Stimulated activated CD4-positive, alpha-beta T cell treated with anti-CD3 and anti-CD28 coated beads, Interleukin-4, amount 100 ng/mL, for 1 hour (primary cell): ENCODE data around the gene NCOA7.
"Not testable (repeated sequence)": the region's sequence is repeated elsewhere in the genome, so short reads cannot be mapped to it uniquely, and the experiment has no call there.

ENCODE experiments used
- DNase-seq: peaks from one replicate; pipeline ENCODE4 v3.0.0-alpha.2; 2020

The NCOA7 gene

DNA sequence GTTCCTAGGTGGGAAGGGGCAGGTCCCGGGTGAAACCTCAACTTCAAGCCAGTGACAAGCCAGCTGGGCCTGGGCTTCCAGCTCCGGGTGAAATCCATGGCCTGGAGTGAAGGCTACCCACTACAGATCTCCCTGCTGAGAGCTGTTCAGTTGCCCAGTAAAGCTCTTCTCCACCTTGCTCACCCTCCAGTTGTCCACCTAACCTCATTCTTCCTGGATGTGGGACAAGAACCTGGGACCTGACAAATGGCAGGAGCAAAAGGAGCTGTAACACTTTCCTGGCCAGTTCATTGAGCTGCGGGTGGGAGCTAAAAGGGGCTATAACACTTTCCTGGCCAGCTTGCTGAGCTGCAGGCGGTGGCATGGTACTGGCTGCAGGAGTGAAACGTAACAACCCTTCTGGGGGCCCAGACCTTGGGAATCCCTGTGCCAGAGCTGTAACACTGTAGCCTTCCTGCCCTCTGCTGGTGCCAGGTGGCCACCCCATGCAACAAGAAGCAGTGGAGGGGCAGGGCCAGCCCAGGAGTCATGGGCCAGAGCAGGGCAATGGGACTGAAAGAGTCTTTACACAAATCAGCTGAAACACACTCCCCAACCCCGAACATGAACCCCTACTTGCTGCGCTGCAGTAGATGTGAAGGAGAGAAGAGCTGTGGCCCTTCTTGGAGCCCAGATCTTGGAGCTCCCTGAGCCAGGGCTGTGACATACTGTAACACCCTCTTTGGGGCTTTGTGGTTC is 162.2 kb downstream of the NCOA7 start:
- peak; percentile 15 for DNase-seq

DNA sequence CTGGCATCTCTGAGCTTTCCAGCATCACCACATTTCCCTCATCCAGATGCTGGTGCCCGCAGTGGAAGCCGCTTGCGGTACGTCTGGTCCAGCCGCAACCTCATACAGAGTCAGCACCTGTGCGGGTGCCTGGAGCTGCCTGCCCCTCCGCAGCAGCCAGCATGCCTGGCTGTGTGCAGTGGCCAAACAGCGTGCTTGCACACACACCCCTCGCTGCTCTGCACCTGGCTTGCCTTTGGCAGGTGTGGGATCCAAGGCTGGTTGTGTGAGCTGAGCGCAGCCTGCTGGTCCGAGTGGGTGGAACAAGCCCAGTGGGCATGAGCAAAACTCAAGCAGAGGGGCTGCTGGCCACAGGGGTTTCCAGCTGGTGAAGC is 162.7 kb downstream of the NCOA7 start:
- DNase-seq, result no peak

DNA sequence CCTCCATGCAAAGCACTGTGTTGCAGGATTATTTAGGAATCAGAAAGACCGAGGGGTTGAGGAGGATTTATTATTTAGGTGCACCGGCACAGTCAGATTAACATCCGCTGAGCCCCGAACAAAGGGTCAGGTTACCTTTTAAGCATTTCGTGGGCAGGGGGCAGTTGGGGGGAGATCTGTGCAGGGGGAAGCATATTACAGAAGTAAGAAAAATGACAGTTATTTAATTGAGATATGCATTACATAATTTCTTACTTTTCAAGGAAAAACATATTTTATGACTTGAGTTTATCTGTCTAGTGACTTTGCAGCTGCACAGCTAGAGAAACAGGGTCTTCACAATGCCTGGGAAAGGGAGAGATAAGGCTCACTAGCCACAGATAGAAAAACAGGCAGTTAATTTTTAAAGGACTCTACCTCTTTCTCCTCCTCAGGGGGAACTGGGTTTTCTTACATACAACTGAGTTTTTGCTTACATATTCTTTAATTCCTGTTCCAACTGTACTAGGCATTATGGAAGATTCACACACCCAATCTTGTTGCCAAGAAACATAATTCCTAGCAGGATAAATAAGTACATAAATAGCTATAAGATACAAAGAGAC is 164.1 kb downstream of the NCOA7 start:
- no peak for DNase-seq

DNA sequence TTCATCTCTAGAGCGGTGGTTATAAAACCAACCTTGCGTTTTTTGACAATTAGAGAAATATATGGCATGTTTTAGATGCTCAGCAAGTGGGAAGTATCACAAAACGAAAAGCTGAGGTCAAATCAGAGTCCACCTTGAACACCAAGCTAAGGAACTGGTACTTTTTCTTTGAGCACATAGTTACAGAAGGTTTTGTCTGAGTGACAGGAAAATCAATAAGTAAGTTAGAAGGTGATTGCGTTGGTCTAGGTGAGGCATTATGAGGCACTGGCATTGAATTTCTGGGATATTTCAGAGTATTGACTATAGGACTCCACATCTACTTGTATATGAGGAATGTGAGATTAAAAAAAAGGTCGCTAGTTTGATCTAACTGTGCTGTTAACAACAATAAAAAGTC is 165.2 kb downstream of the NCOA7 start:
- DNase-seq, result no peak

- DNase-seq, result peak; percentile 100
Observed at GRCh38 chr6:125956506-125957390, 166.0 kb downstream of the NCOA7 start, which contains the start of gene HINT3. TSS of gene HINT3 (plus strand) at chr6:125956770. CDS start at chr6:125956978, 208 bp downstream.

GRCh38 chr6:125957391-125957693 is 166.6 kb downstream of the NCOA7 start:
- no peak for DNase-seq

DNA sequence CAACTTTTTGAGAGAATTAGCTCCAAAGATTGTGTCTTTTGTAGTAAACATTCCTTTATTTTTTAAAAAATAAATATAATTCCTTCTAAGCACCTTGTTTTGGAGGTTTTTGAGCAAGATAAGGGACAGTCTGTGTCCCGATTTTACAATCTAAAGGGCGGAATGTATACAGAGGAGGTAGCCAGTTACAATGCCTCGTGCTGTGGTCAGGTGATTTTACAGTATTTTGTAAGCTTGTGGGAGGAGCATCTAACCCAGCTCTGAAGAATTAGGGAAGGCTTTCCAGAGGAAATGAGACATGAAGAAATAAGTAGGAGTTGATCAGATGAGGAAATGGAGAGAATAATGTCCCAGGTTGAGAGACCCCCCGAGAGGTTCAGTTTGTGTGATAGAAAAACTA is 167.1 kb downstream of the NCOA7 start:
- no peak for DNase-seq

- DNase-seq, result no peak
Observed at GRCh38 chr6:125959041-125959440, 168.3 kb downstream of the NCOA7 start.

DNA sequence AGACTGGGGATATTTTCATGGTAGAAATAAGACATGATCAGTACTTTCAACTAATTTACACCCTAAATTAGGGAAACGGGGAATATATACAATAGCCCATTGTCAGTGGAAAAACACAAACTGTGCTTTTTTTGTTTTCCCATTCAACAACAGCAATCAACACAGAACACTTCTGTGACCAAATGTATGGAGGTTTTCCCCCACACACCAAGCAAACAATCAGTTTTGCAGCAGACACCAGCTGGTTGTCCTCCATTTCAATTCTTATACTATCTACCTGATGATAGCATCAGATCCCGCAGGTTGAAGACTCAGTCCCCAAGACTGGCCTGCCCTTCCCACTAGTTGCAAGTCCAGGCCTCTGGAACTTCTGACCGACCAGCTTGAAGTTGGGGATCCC is 170.4 kb downstream of the NCOA7 start:
- DNase-seq, result no peak

- DNase-seq, result no peak
Observed at GRCh38 chr6:125962900-125963497, 172.2 kb downstream of the NCOA7 start.

DNA sequence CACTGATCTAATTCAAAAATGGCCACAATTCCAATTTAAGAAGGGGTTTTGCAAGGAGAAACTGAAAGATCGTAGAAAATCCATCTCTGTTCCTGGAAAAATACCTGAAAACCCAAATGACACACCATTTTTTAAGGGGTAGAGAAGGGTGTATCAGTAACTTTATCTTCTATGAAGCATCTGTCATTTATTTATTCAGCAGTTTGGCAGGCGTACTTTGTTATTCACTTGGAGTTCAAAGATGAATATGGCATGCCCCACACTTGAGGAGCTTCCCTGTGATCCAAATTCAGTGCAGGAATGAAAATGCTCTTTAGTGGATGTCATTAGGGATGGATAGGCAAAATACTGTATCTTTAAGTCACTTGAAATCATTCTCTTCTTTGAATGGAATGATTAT is 173.1 kb downstream of the NCOA7 start:
- DNase-seq, result no peak

GRCh38 chr6:125966569-125966968 is 175.8 kb downstream of the NCOA7 start:
- no peak for DNase-seq

DNA sequence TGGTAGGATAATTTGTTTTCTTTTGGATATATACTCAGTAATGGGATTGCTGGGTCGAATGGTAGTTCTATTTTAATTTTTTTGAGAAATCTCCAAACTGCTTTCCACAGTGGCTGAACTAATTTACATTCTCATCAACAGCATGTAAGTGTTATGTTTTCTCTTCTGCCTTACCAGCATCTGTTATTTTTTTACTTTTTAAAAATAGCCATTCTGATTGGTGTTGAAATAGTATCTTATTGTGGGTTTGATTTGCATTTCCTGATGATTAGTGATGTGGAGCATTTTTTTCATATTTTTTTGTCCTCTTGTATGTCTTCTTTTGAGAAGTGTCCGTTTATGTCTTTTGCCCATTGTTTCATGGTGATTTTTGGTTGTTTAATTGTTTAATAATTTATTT is 177.7 kb downstream of the NCOA7 start:
- DNase-seq, result no peak

DNA sequence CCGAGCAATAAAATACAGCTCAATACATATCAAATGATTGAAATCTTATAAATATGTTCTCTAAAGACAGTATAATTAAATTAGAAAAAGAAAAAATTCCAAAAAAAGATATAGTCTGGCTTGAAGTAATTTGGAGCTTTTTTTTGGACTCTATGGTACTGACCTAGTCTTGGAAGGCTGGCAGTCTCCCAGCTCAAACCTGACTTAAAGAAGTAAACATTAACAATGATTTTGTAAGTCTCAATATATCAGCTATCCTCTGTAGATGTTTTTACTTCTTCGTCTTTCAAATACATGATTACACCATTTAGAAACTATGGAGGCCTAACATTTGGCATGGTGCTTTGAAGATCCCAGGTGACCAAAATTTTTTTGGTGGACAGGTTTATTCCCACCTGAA is 180.0 kb downstream of the NCOA7 start:
- no peak for DNase-seq

- not testable (repeated sequence) for DNase-seq
Observed at GRCh38 chr6:125972478-125972877, 181.7 kb downstream of the NCOA7 start.

- DNase-seq, result no peak
Observed at GRCh38 chr6:125974214-125974866, 183.6 kb downstream of the NCOA7 start.

GRCh38 chr6:125979101-125979500 is 188.3 kb downstream of the NCOA7 start:
- no peak for DNase-seq
